KOPT-K1 (cell line): ENCODE data around the gene ELL2.
"Not testable (repeated sequence)": the region's sequence is repeated elsewhere in the genome, so short reads cannot be mapped to it uniquely, and the experiment has no call there.

Experiments used
- H3K27ac ChIP-seq: fragments of 200-600 bp; sonication (generic); 2 replicates; pipeline ENCODE4 v1.5.1; 2016; ENCODE audit warnings: antibody characterized with exemption, mild to moderate bottlenecking, low read depth, low read length; ENCODE audit not compliant: poor library complexity, severe bottlenecking
- H3K36me3 ChIP-seq: fragments of 200-600 bp; sonication (generic); 2 replicates; pipeline ENCODE4 v1.5.1; 2017; ENCODE audit warnings: antibody characterized with exemption, mild to moderate bottlenecking, low read length, moderate library complexity; ENCODE audit not compliant: insufficient read depth
- H3K9me3 ChIP-seq: fragments of 200-600 bp; sonication (generic); 2 replicates; pipeline ENCODE4 v1.5.1; 2017; ENCODE audit warnings: antibody characterized with exemption, low read length, mild to moderate bottlenecking; ENCODE audit not compliant: insufficient read depth, poor library complexity, severe bottlenecking

The ELL2 gene

DNA sequence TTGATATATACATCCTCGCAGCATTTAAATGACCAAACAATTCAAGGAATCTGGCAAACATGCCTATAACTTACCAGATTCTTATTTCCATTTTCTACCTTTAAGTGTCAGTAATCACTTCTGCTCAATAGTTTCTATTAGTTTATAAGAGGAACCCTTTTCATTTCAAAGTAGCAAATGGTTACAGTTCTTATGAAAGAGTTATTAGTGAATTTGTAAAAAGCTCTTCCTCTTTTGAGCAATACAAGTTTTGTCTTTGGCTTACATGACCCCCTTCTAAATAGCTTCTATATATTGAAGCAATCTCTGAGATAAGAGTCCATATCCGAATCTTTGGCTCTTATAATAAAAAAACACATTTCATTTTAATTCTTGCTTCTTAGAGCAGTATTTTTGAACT, 42.0 kb downstream of the ELL2 start:
- H3K36me3 ChIP-seq = no peaks in the 10 kb centered on the region

DNA sequence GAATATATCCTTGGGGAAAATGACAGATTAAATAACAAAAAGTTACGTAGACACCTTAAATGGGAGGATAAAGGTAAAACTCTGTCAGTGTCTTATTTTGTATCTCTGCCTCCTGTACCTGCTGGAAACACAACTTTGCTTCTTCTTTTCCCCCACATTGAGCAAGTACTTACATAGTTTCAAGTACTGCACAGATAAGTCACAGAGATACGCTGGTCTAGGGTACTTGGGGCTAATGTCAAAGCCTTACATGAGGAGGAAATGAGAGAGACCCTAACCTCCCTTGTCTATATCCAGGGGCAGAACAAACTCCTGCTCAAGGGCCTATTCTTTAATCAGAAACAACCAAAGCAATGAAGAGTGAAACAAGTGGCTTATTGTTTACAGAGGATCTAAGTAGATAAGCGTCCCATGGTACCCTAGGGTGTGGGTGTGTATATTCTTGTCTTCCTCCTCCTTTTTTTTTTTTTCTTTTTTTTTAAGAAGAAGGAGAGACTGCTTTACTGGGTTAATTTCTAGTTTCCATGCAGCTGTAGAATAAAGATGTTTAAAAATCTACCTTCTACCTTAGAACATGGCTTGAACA, 43.1 kb downstream of the ELL2 start:
- Histone ChIP-seq H3K36me3 (no peaks in the 10 kb centered on the region), H3K27ac (no peak overlapping the region), H3K9me3 (no peaks in the 10 kb centered on the region)

More for the DNA sequence above, 42.0 kb downstream of the ELL2 start:
- Histone ChIP-seq H3K9me3 (no peaks in the 10 kb centered on the region), H3K27ac (no peak overlapping the region)

DNA sequence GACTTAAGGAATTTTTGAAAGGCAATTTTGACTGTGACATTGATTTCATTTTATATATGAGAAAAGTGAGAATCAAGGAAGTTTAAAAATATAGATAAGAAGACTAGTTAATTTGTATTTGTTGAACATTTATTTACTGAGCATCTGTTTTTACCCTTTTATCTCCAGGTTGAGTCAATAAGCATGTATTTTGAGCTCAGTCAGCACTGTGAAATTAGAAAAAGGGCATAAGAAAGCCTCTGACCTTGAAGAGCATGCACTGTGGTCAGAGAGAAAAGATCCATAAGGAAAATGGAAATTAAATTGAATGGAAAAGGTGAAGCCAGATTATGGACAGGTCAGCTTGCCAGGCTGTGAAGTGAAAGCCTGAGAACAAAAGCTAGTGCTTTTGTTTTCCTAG, 44.4 kb downstream of the ELL2 start:
- no peaks in the 10 kb centered on the region for H3K36me3 ChIP-seq

GRCh38 chr5:95916687-95917085, 45.0 kb downstream of the ELL2 start:
- no peaks in the 10 kb centered on the region for H3K9me3 ChIP-seq
- H3K27ac ChIP-seq = no peak overlapping the region
- H3K36me3 ChIP-seq = no peaks in the 10 kb centered on the region

More for the DNA sequence above, 44.4 kb downstream of the ELL2 start:
- H3K9me3 ChIP-seq = no peaks in the 10 kb centered on the region
- H3K27ac ChIP-seq = no peak overlapping the region

GRCh38 chr5:95915999-95916686, 45.5 kb downstream of the ELL2 start:
- Histone ChIP-seq H3K36me3 (no peaks in the 10 kb centered on the region), H3K27ac (no peak overlapping the region)

GRCh38 chr5:95913663-95914062, 48.0 kb downstream of the ELL2 start:
- H3K27ac ChIP-seq = no peak overlapping the region
- no peaks in the 10 kb centered on the region for H3K9me3 ChIP-seq
- no peaks in the 10 kb centered on the region for H3K36me3 ChIP-seq

More at GRCh38 chr5:95915999-95916686, 45.5 kb downstream of the ELL2 start:
- no peaks in the 10 kb centered on the region for H3K9me3 ChIP-seq

- Histone ChIP-seq H3K9me3 (no peaks in the 10 kb centered on the region), H3K36me3 (no peaks in the 10 kb centered on the region), H3K27ac (no peak overlapping the region)
These were observed 49.6 kb downstream of the ELL2 start for GRCh38 chr5:95912029-95912428.

- no peak overlapping the region for H3K27ac ChIP-seq
- no peaks in the 10 kb centered on the region for H3K36me3 ChIP-seq
- H3K9me3 ChIP-seq = no peaks in the 10 kb centered on the region
These were observed 51.1 kb downstream of the ELL2 start for GRCh38 chr5:95910521-95910920.

DNA sequence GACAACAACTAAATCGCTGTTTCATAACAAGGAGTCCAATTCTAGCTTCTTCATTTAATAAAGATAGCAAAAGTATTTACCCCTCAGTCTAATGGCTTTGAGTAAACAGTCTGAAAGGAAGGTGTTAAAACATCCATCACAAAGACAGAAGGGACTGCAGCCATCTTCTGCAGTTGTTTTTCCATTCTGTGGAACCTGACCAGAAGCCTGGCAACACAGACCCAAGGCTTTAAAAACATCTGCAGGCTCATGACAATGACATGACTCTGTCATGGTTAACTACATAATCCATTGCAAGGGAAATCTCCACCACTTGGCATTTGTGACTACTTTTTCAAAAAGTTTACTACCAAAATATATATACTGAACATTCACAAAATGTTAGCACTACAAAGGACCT, 51.9 kb downstream of the ELL2 start:
- Histone ChIP-seq H3K9me3 (no peaks in the 10 kb centered on the region), H3K27ac (no peak overlapping the region), H3K36me3 (no peaks in the 10 kb centered on the region)

GRCh38 chr5:95908799-95909198, 52.9 kb downstream of the ELL2 start:
- Histone ChIP-seq H3K27ac (no peak overlapping the region), H3K36me3 (no peaks in the 10 kb centered on the region)

DNA sequence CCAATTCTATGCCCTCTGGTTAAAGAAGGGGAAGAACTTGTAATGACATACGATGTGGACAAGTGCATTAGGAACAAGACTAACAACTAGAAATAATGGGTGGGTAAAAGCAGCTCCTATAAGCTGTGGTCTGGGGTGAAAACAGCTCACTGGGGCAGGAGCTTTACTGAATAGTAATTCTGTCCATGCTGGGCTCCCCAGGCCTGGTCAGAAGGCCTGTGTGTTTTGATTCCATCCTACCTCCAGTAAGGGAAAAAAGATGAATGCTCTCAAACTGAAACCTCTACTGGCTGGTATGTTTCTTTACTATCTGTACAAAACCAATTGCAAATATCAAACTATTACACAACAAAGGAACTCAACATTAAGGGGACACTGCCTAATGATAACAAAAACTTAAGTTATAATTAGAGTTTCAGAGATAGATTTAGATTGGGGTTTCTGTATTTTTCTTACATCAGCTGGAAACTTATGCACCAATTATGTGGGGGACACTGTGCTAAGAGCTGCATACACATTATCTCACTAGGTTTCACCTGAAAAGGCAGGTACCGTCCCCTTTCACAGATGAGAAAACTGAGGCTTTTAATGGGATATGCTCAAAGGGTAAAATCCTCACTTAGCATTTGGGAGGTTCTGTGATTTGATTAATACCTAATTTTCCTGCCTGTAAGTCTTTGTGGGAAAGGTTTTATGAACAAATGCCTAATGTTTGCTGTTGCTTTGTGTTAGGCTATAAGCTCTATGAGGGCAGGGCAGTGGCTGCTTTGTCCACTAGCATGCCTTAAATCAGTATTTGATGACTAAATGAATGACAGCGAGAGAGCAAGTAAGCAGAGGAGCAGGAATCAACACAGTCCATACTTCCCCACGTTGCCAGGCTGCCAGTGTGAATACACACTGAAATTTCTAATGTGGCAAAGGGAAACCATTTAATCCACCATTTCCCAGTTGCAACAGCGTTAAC, 53.6 kb downstream of the ELL2 start:
- H3K36me3 ChIP-seq = no peaks in the 10 kb centered on the region
- no peak overlapping the region for H3K27ac ChIP-seq
- no peaks in the 10 kb centered on the region for H3K9me3 ChIP-seq

More at GRCh38 chr5:95908799-95909198, 52.9 kb downstream of the ELL2 start:
- no peaks in the 10 kb centered on the region for H3K9me3 ChIP-seq

DNA sequence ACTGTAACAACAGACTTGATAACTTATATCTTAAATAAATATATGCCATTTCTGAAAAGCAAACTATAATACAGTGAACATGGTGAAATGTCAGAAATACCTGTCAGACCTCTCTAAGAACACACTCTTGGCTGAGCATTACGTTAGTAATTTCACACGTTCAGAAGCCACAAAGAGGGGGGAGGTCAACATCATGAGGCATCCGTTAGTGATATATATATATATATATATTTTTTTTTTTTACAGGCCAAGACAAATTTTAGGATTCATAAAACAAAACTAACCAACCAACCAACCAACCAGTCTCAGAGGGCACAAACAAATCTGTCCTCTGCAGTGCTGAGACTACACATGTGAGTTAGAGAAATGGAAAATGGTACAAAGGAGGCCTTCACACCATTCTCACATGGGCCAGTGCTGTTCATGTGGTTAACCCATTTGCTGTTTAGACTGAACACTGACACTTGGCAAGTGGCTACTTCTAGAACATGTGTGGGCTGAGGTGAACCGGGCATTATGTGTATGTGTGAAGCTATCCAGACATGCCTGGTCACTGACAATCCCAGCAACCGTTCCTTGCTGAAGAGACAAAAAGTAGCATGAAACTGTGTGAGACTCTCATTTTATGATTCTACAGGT, 54.5 kb downstream of the ELL2 start:
- Histone ChIP-seq H3K36me3 (no peaks in the 10 kb centered on the region), H3K27ac (no peak overlapping the region), H3K9me3 (no peaks in the 10 kb centered on the region)

GRCh38 chr5:95906398-95906797, 55.3 kb downstream of the ELL2 start:
- H3K27ac ChIP-seq, H3K9me3 ChIP-seq, H3K36me3 ChIP-seq: not testable (repeated sequence)

- H3K9me3 ChIP-seq = no peaks in the 10 kb centered on the region
- H3K27ac ChIP-seq = no peak overlapping the region
- no peaks in the 10 kb centered on the region for H3K36me3 ChIP-seq
These were observed 56.8 kb downstream of the ELL2 start for GRCh38 chr5:95904827-95905226.

DNA sequence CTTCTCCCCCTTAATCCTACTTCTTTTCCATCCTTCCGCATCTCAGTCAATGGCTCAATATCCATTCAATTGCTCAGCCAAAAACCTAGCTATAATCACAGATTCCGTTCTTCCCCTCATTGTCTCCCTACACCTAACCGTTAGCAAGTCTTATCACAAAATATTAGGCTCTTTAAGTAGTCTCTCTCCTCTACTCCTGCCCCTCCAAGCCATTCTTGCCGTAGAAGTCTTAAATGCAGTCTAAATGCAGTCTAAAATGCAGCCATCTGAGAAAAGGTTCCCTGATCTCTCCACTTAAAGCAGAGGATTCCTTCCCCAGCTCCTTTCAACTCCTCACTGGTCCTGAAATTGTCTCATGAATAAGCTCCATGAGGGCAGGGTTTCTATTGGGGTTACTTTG, 57.8 kb downstream of the ELL2 start:
- Histone ChIP-seq H3K27ac (no peak overlapping the region), H3K9me3 (no peaks in the 10 kb centered on the region), H3K36me3 (no peaks in the 10 kb centered on the region)
